ENCODE data around the gene NGEF. TPM values are rescaled to one million over a fixed set of nuclear protein-coding genes. Genes with fewer than 3 reads are reported as not detected.

Gene NGEF
- total and polyA plus RNA-seq, 2 donors (not counting 1 experiment from before 2014, with no cell fraction given) = under 0.01 to 0.24 TPM

DNA sequence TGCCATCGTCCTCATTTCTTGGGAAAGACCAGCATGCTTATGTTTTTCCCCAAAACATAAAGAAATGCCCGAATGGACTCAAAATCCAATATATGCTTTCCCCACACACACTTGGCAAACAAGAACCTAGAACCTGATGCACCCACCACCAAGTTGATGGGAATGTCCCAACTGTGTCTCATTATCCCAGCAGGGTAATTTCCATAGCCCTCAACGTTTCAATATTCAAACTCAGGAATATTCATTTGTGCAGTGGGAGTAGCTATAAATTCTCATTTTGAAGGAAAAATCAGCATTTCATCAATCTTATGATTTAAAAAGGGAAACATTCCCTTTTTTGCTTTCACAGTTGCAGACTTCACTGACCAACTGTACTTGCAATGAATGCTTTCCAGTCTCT is 92.3 kb downstream of the NGEF start:
- Histone ChIP-seq H3K4me1 (ENCODE audit: control insufficient read depth, extremely low read depth, insufficient read depth, low read length) (no peaks in the 10 kb centered on the region), H3K27me3 (ENCODE audit: control insufficient read depth, insufficient read depth, low read length) (no peaks in the 10 kb centered on the region), H3K4me3 (replicated peaks in 1 of 4; ENCODE audit: control extremely low read depth in 1 of 4, insufficient read depth in 1 of 4, low read depth in 3 of 4, low read length in 4 of 4) (no peak overlapping the region), H3K36me3 (ENCODE audit: control insufficient read depth, insufficient read depth, low read length) (no peaks in the 10 kb centered on the region), H3K4me2 (ENCODE audit: extremely low read depth, insufficient read depth, low read length) (no peak overlapping the region), H2AFZ (ENCODE audit: low read length) (no peak overlapping the region), H3K79me2 (ENCODE audit: control insufficient read depth, insufficient read depth, low read length) (no peaks in the 10 kb centered on the region), H3K9ac (ENCODE audit: insufficient read depth, low read length) (no peak overlapping the region), H3K9me3 (ENCODE audit: control insufficient read depth, insufficient read depth, low read depth, low read length) (no peaks in the 10 kb centered on the region), H3K27ac (ENCODE audit: insufficient read depth, low read length) (no peak overlapping the region), H4K20me1 (ENCODE audit: control insufficient read depth, extremely low read depth, insufficient read depth, low read length) (no peaks in the 10 kb centered on the region)
- DNase-seq (ENCODE audit: low read depth in 2 of 2) = no peak
- TF ChIP-seq EZH2 (IDR thresholded peaks at IDR 0.05; ENCODE audit: low read length, missing control alignments) = no peak
- no peak for TF ChIP-seq CTCF (conservative IDR thresholded peaks at IDR 0.05 in 1 of 2, IDR thresholded peaks at IDR 0.05 in 1 of 2; ENCODE audit: low read depth in 1 of 2, low read length in 2 of 2)

DNA sequence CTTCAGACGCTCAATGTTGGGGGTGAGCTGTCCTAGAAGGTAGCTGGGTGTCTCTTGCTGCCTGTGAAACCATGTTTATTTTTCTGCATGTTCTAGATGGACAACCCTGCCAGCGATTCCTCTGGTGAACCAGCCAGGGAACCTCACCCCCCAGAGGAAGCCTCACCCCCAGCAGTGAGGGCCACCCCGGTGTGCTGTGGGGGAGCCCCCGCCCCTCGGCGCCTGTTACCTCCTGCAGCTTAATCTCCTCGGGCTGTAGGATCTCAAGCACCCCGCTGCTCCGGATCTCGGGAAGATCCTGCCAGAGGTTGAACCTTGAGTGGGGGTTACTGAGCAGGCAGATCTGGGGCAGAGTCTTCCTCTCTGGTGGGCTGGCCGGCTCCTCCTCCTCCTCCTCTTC is 93.0 kb downstream of the NGEF start:
- H3K36me3 ChIP-seq (ENCODE audit: control insufficient read depth, insufficient read depth, low read length) = no peaks in the 10 kb centered on the region
- H3K4me3 ChIP-seq (replicated peaks in 1 of 4; ENCODE audit: control extremely low read depth in 1 of 4, insufficient read depth in 1 of 4, low read depth in 3 of 4, low read length in 4 of 4) = no peak overlapping the region
- H4K20me1 ChIP-seq (ENCODE audit: control insufficient read depth, extremely low read depth, insufficient read depth, low read length) = no peaks in the 10 kb centered on the region
- no peaks in the 10 kb centered on the region for H3K79me2 ChIP-seq (ENCODE audit: control insufficient read depth, insufficient read depth, low read length)
- TF ChIP-seq EZH2 (IDR thresholded peaks at IDR 0.05; ENCODE audit: low read length, missing control alignments) (no peak), CTCF (conservative IDR thresholded peaks at IDR 0.05 in 1 of 2, IDR thresholded peaks at IDR 0.05 in 1 of 2; ENCODE audit: low read depth in 1 of 2, low read length in 2 of 2) (no peak)
- DNase-seq (ENCODE audit: low read depth in 2 of 2) = no peak
- H3K4me1 ChIP-seq (ENCODE audit: control insufficient read depth, extremely low read depth, insufficient read depth, low read length) = no peaks in the 10 kb centered on the region
- no peak overlapping the region for H2AFZ ChIP-seq (ENCODE audit: low read length)
- H3K9me3 ChIP-seq (ENCODE audit: control insufficient read depth, insufficient read depth, low read depth, low read length) = no peaks in the 10 kb centered on the region
- H3K27ac ChIP-seq (ENCODE audit: insufficient read depth, low read length) = no peak overlapping the region
- no peaks in the 10 kb centered on the region for H3K27me3 ChIP-seq (ENCODE audit: control insufficient read depth, insufficient read depth, low read length)
- no peak overlapping the region for H3K4me2 ChIP-seq (ENCODE audit: extremely low read depth, insufficient read depth, low read length)
- no peak overlapping the region for H3K9ac ChIP-seq (ENCODE audit: insufficient read depth, low read length)

- no peaks in the 10 kb centered on the region for H3K27me3 ChIP-seq (ENCODE audit: control insufficient read depth, insufficient read depth, low read length)
- H3K79me2 ChIP-seq (ENCODE audit: control insufficient read depth, insufficient read depth, low read length) = no peaks in the 10 kb centered on the region
- H3K4me2 ChIP-seq (ENCODE audit: extremely low read depth, insufficient read depth, low read length) = no peak overlapping the region
- no peaks in the 10 kb centered on the region for H3K36me3 ChIP-seq (ENCODE audit: control insufficient read depth, insufficient read depth, low read length)
- H3K9ac ChIP-seq (ENCODE audit: insufficient read depth, low read length) = no peak overlapping the region
- H3K27ac ChIP-seq (ENCODE audit: insufficient read depth, low read length) = no peak overlapping the region
- no peaks in the 10 kb centered on the region for H4K20me1 ChIP-seq (ENCODE audit: control insufficient read depth, extremely low read depth, insufficient read depth, low read length)
- H3K4me1 ChIP-seq (ENCODE audit: control insufficient read depth, extremely low read depth, insufficient read depth, low read length) = no peaks in the 10 kb centered on the region
- DNase-seq (ENCODE audit: low read depth in 2 of 2) = no peak
- H3K9me3 ChIP-seq (ENCODE audit: control insufficient read depth, insufficient read depth, low read depth, low read length) = no peaks in the 10 kb centered on the region
- TF ChIP-seq EZH2 (IDR thresholded peaks at IDR 0.05; ENCODE audit: low read length, missing control alignments) (no peak), CTCF (conservative IDR thresholded peaks at IDR 0.05 in 1 of 2, IDR thresholded peaks at IDR 0.05 in 1 of 2; ENCODE audit: low read depth in 1 of 2, low read length in 2 of 2) (no peak)
- H3K4me3 ChIP-seq (replicated peaks in 1 of 4; ENCODE audit: control extremely low read depth in 1 of 4, insufficient read depth in 1 of 4, low read depth in 3 of 4, low read length in 4 of 4) = no peak overlapping the region
- no peak overlapping the region for H2AFZ ChIP-seq (ENCODE audit: low read length)
Measured at GRCh38 chr2:232919141-232919540, 93.9 kb downstream of the NGEF start.

Data from fibroblast of lung (primary cell).